GM12878 (cell line): ENCODE measurements around the gene TRABD2B. TPM values are rescaled to one million over a fixed set of nuclear protein-coding genes. Genes with fewer than 3 reads are reported as not detected.

Experiments used
- ATAC-seq: fragments of 200-7000 bp; cut with Tn5 transposase; 3 replicates; pipeline ENCODE4 v1.9.1; 2020; ENCODE audit warnings: mild to moderate bottlenecking, moderate library complexity
- BruUV-seq: library from RNA; stranded (reverse); fragments of 400-500 nt; replicated peaks from 2 replicates; lab custom pipeline; 2021; lab: Mats Ljungman, UMichigan
- CTCF ChIA-PET: fragments of 300-600 bp; sonication (Branson Sonifier 250); formaldehyde crosslinking; extraction: SDS; loops from one replicate; lab custom pipeline; 2021; ENCODE audit warnings: inconsistent platforms; lab: Yijun Ruan, JAX
- POLR2A ChIA-PET: fragments of 350-600 bp; formaldehyde crosslinking; extraction: SDS; loops from one replicate; lab custom pipeline; 2021; ENCODE audit warnings: inconsistent platforms; lab: Charles Lee
- RAD21 ChIA-PET: fragments of 300-600 bp; sonication (Branson Sonifier 250); formaldehyde crosslinking; loops from one replicate; lab custom pipeline; 2023; ENCODE audit warnings: antibody characterized with exemption; ENCODE audit not compliant: unreplicated experiment; lab: Charles Lee
- SMC1A ChIA-PET: fragments of 300-600 bp; sonication (Branson Sonifier 250); formaldehyde crosslinking; loops from one replicate; lab custom pipeline; 2023; ENCODE audit not compliant: unreplicated experiment, uncharacterized antibody; lab: Charles Lee
- DNase-seq: peaks from one replicate; pipeline ENCODE4 v3.0.0-alpha.2; 2011; ENCODE audit warnings: low read depth, low spot score
- FAIRE-seq: peaks from 3 replicates; lab custom pipeline; 2011; peaks lifted over from hg19 to GRCh38; lab: Jason Lieb, UNC
- H2AFZ ChIP-seq: 2 replicates; pipeline ENCODE4 v1.6.0; 2011; ENCODE audit warnings: low read depth, low read length, control low read depth; ENCODE audit not compliant: control insufficient read depth
- H3K27ac ChIP-seq: 2 replicates; pipeline ENCODE4 v1.5.1; 2011; ENCODE audit warnings: control low read depth; ENCODE audit not compliant: control insufficient read depth, insufficient read depth
- H3K27me3 ChIP-seq, 2 experiments: replicated peaks in 1 of 2; 2 replicates each; pipeline versions ENCODE4 v1.6.0 to v1.6.1; 2011; ENCODE audit warnings: low read length in 1 of 2; ENCODE audit not compliant: control insufficient read depth in 2 of 2, insufficient read depth in 2 of 2
- H3K36me3 ChIP-seq, 2 experiments: 2 replicates each; pipeline ENCODE4 v1.5.1; 2011; ENCODE audit warnings: low read length in 1 of 2; ENCODE audit not compliant: control insufficient read depth in 2 of 2, insufficient read depth in 2 of 2
- H3K4me1 ChIP-seq: 2 replicates; pipeline ENCODE4 v1.6.1; 2011; ENCODE audit warnings: mild to moderate bottlenecking, low read length, moderate library complexity, mixed read lengths; ENCODE audit not compliant: control insufficient read depth, insufficient read depth
- H3K4me2 ChIP-seq: 2 replicates; pipeline ENCODE4 v1.6.0; 2011; ENCODE audit warnings: control low read depth; ENCODE audit not compliant: control insufficient read depth, insufficient read depth
- H3K4me3 ChIP-seq: fragments of 200-600 bp; sonication (generic); 2 replicates; pipeline ENCODE4 v1.5.1; 2016
- H3K79me2 ChIP-seq: 2 replicates; pipeline ENCODE4 v1.6.0; 2011; ENCODE audit warnings: low read length; ENCODE audit not compliant: control insufficient read depth, insufficient read depth
- H3K9ac ChIP-seq: 2 replicates; pipeline ENCODE4 v1.8.0; 2011; ENCODE audit warnings: low read length, control low read depth, mixed read lengths; ENCODE audit not compliant: control insufficient read depth, insufficient read depth
- H3K9me3 ChIP-seq: replicated peaks from 3 replicates; pipeline ENCODE4 v1.5.1; 2011; ENCODE audit warnings: mild to moderate bottlenecking, low read length; ENCODE audit not compliant: control insufficient read depth, insufficient read depth
- H4K20me1 ChIP-seq: 2 replicates; pipeline ENCODE4 v1.6.0; 2011; ENCODE audit not compliant: control insufficient read depth, insufficient read depth
- CHD4 ChIP-seq: fragments of 200-600 bp; sonication (generic); IDR thresholded peaks from 2 replicates; pipeline ENCODE4 v1.6.1; 2016; ENCODE audit warnings: mild to moderate bottlenecking
- E2F8 ChIP-seq: fragments of 450-650 bp; IDR thresholded peaks from 2 replicates; pipeline ENCODE4 v1.6.1; 2018; ENCODE audit warnings: mild to moderate bottlenecking, low read depth, moderate library complexity; ENCODE audit not compliant: partially characterized antibody
- FOXK2 ChIP-seq: fragments of 450-650 bp; IDR thresholded peaks from 2 replicates; pipeline ENCODE4 v1.6.1; 2017; ENCODE audit warnings: mild to moderate bottlenecking, moderate library complexity
- HCFC1 ChIP-seq: fragments of 150-350 bp; IDR thresholded peaks from 2 replicates; pipeline ENCODE4 v1.6.1; 2014; ENCODE audit warnings: low read length
- HDAC6 ChIP-seq: fragments of 200-600 bp; sonication (generic); IDR thresholded peaks from one replicate; pipeline ENCODE4 v1.8.0; 2017; ENCODE audit warnings: antibody characterized with exemption; ENCODE audit not compliant: unreplicated experiment
- MLLT1 ChIP-seq: fragments of 450-650 bp; IDR thresholded peaks from 2 replicates; pipeline ENCODE4 v1.6.1; 2016; ENCODE audit warnings: mild to moderate bottlenecking
- SPI1 ChIP-seq: IDR thresholded peaks from 2 replicates; pipeline ENCODE4 v1.6.1; 2011; ENCODE audit warnings: low read depth, mild to moderate bottlenecking, low read length, moderate library complexity, borderline replicate concordance; ENCODE audit not compliant: insufficient read depth
- TAF1 ChIP-seq: IDR thresholded peaks from 2 replicates; pipeline ENCODE4 v1.6.1; 2011; ENCODE audit warnings: mild to moderate bottlenecking, low read depth, low read length, borderline replicate concordance
- ZBED1 ChIP-seq: IDR thresholded peaks from 2 replicates; pipeline ENCODE4 v1.6.1; 2016; ENCODE audit warnings: borderline replicate concordance
- WGBS: methylation state at CpG from one replicate; pipeline ENCODE4 v1.1.6; 2016; ENCODE audit warnings: low lambda C conversion rate; ENCODE audit not compliant: insufficient replicate concordance, insufficient coverage; ENCODE audit errors: missing lambda C conversion rate; 5-methylcytosine and 5-hydroxymethylcytosine counted together
- in situ Hi-C: fragments of 300-500 bp; cut with MboI; formaldehyde crosslinking; loops from 9 replicates; pipeline ENCODE4 v1.14.3; 2018; ENCODE audit warnings: mixed read lengths
- intact Hi-C: fragments of 100-400 bp; cut with micrococcal nuclease; formaldehyde crosslinking; loops from one replicate; pipeline ENCODE4 v1.14.2; 2022; ENCODE audit not compliant: unreplicated experiment
- polyA plus RNA-seq, 11 experiments: library from polyadenylated mRNA; depleted of rRNA in 4 of 11; unstranded in 6 of 11; stranded (reverse) in 5 of 11; fragments of >200 nt; fragmentation: Nextera tagmentation in 4 of 11; fragmentation: Illumina TruSeq in 1 of 11; extraction: Ambion mirVana in 4 of 11; extraction: Trizol in 1 of 11; gene quantifications; 1 replicate in 1 of 11; 2 replicates in 10 of 11; pipeline versions ENCODE4 v1.2.1 to v1.2.3, GENCODE V29; 2011 to 2016; ENCODE audit warnings: inconsistent platforms in 2 of 11, missing spikeins in 2 of 11, low read depth in 1 of 11
- total RNA-seq, 4 experiments: library from RNA; depleted of rRNA in 3 of 4; stranded (reverse); fragments of >200 nt in 3 of 4; fragmentation: Illumina TruSeq in 1 of 4; extraction: Trizol in 1 of 4; gene quantifications; 2 replicates each; pipeline versions ENCODE4 v1.2.1 to v1.2.3, GENCODE V29; 2013 to 2021

TRABD2B gene
- total and polyA plus RNA-seq, 10 of the 15 experiments (the other 5 are each of a cell fraction or from before 2014, with no cell fraction given) = not detected

- Histone ChIP-seq H4K20me1 (no peaks in the 10 kb centered on the region), H3K9ac (no peak overlapping the region), H3K4me3 (no peak overlapping the region), H3K27me3 (peaks cover 2 to 4% of the 10 kb centered on the region in 2 experiments; a peak in 3 of 4 replicates), H3K79me2 (no peaks in the 10 kb centered on the region), H3K27ac (no peak overlapping the region), H3K4me2 (no peak overlapping the region), H3K4me1 (no peaks in the 10 kb centered on the region), H3K36me3 (no peaks in the 10 kb centered on the region), H2AFZ (no peak overlapping the region), H3K9me3 (no peaks in the 10 kb centered on the region)
- no peak for TF ChIP-seq HDAC6
- no peak for TF ChIP-seq ZBED1
- TF ChIP-seq E2F8 = no peak
- no peak for TF ChIP-seq TAF1
- TF ChIP-seq SPI1 = no peak
- TF ChIP-seq FOXK2 = no peak
- TF ChIP-seq CHD4 = no peak
- TF ChIP-seq HCFC1 = no peak
- no peak for TF ChIP-seq MLLT1
- WGBS = 0% methylated on average over 2 of the region's 2 CpGs
- ATAC-seq = no peak
- RAD21 ChIA-PET = no interaction called here
- SMC1A ChIA-PET = no interaction called here
- CTCF ChIA-PET = no interaction called here
- no TSS peak for BruUV-seq
- no peak for FAIRE-seq
- intact Hi-C loops (no loop called here), in situ Hi-C loops (no loop called here)
- no peak for DNase-seq
- POLR2A ChIA-PET = no interaction called here
Observed at GRCh38 chr1:48043622-48044021, 46.4 kb upstream of the TRABD2B start.
